Left cardiac atrium (tissue), 4 donors: ENCODE measurements around the gene RAB3GAP2. TPM values are rescaled to one million over a fixed set of nuclear protein-coding genes. Genes with fewer than 3 reads are reported as not detected.
"Not testable (repeated sequence)": the region's sequence is repeated elsewhere in the genome, so short reads cannot be mapped to it uniquely, and the experiment has no call there.

ENCODE experiments used
- ATAC-seq, 2 donors: fragments of 200-7000 bp; cut with Tn5 transposase; one replicate each; pipeline ENCODE4 v1.9.1; 2020; ENCODE audit warnings: mild to moderate bottlenecking in 2 of 2, moderate library complexity in 2 of 2
- DNase-seq: peaks from one replicate; pipeline ENCODE4 v3.0.0-alpha.2; 2020
- intact Hi-C, 2 donors: fragments of 100-400 bp; cut with DNase I; formaldehyde crosslinking; loops; one replicate each; pipeline versions ENCODE4 v1.14.1 to v1.15.1; 2022 to 2023
- total RNA-seq, 2 donors: library from RNA; stranded (reverse); fragmentation: NEBNext Ultra II Directional; extraction: Animal tissue kit (Norgen Biotek cat#: 25700); gene quantifications; one replicate each; pipeline ENCODE4 v1.2.1, GENCODE V29; 2021
- donor health status: DM: no; HTN: yes; CAD: no.
- donor health status: DM: no; HTN: yes; CAD: no; lungs with severe emphysema.
- donor health status: DM: yes; HTN: yes; CAD: no.
- donor health status: Dilated cardiomyopathy.

The RAB3GAP2 gene
- total RNA-seq, 2 donors from 2014 or later, result 22.2 to 30.1 TPM

- intact Hi-C loops, ATAC-seq, DNase-seq: not testable (repeated sequence)
Measured at GRCh38 chr1:220169887-220170286, 102.4 kb downstream of the RAB3GAP2 start.

GRCh38 chr1:220166853-220167252 lies 105.4 kb downstream of the RAB3GAP2 start:
- ATAC-seq, result no peak
- intact Hi-C loops, result no loop called here
- DNase-seq, result no peak

DNA sequence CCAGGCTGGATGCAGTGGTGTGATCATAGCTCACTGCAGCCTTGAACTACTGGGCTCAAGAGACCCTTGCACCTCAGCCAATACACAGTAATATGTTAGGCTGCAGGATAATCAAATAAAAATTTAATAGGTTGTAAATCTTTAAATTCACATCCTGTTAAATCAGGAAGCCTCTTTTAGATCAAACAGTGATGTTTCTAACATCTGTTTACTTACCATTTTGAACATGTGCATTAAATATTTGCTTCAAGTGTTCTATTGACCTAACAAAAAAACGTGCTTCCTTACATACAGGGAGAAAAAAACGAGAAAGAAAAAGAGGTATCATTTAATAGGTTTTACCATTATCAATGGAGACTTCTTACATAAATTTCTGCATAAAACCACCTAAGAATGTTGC lies 107.7 kb downstream of the RAB3GAP2 start:
- intact Hi-C loops, result no loop called here
- DNase-seq, result no peak
- no peak for ATAC-seq

DNA sequence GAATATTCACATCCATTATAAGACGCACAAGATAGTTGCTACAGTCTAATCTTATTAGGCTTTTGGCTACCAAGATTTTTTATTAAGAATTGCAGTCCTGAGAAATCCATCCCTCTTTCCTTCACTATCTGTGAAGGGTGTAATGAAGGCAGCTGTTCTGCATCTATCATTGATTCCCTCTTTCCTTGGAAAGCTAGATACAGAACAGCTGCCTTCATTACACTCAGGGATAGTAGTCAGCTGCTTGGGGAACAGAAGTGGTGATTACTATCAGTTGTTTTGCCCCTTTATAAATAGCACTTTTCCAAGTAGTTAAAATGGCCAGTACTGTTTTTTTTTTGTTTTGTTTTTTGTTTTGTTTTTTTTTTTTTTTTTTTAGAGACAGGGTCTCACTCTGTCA lies 108.1 kb downstream of the RAB3GAP2 start:
- ATAC-seq (no peak), DNase-seq (no peak)
- intact Hi-C loops, result no loop called here

- intact Hi-C loops, result no loop called here
- ATAC-seq, result no peak
- DNase-seq, result no peak
Measured at GRCh38 chr1:220160027-220160426, 112.2 kb downstream of the RAB3GAP2 start.

GRCh38 chr1:220159041-220159440 lies 113.2 kb downstream of the RAB3GAP2 start:
- ATAC-seq (no peak), DNase-seq (no peak)
- intact Hi-C loops, result no loop called here

- intact Hi-C loops, ATAC-seq, DNase-seq: not testable (repeated sequence)
Measured at GRCh38 chr1:220158530-220158929, 113.7 kb downstream of the RAB3GAP2 start.

GRCh38 chr1:220157738-220158137 lies 114.5 kb downstream of the RAB3GAP2 start:
- ATAC-seq (no peak), DNase-seq (no peak)
- intact Hi-C loops, result no loop called here

GRCh38 chr1:220156620-220157146 lies 115.6 kb downstream of the RAB3GAP2 start:
- intact Hi-C loops, result no loop called here
- no peak for DNase-seq
- no peak for ATAC-seq

- DNase-seq, result no peak
- intact Hi-C loops, result no loop called here
- ATAC-seq, result no peak
Measured at GRCh38 chr1:220153147-220153546, 119.1 kb downstream of the RAB3GAP2 start.

DNA sequence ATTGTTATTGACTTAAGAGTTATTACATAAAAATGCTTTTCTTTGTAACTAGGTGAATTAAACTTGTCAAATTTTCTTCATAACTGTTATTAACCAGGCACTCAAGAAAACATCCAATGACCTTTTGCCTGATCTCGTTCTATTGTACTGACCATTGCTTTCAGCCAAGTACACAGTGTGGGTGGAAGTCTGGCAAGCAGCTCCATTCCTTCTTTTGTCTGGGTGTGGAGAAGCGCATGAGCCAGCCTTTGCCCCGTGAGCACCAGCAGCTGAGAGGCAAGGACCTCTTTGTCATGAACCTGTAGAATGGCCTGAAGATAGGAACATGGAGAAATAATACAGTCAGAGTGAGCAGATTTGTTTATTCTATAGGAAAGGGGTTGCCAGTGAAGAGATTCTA lies 120.8 kb downstream of the RAB3GAP2 start:
- ATAC-seq, result peak; percentile 85 to 90
- peak; percentile 51 for DNase-seq
- intact Hi-C loops, result no loop called here

GRCh38 chr1:220149742-220150141 lies 122.5 kb downstream of the RAB3GAP2 start:
- intact Hi-C loops, result no loop called here
- no peak for ATAC-seq
- DNase-seq, result no peak

DNA sequence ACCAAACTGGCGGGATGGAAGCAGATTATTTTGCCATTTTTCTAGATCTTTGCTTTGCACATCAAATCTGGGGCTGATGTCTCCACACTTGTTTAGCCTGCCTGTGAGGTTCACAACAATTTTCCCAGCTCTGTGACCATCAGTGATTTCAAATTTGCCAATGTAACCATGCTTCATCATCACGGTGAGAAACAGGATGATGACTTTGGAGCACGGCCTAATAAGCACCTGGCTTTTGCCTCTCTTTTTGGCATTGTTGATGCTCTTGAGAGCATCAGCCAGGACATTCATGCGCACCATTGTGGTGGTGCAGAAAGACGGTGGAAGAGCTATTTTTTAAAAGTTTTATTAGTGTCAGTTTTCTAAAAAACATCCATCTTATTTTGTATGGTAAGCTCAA lies 128.2 kb downstream of the RAB3GAP2 start:
- intact Hi-C loops, result no loop called here
- DNase-seq, result no peak
- no peak for ATAC-seq

- no peak for DNase-seq
- intact Hi-C loops, result no loop called here
- ATAC-seq, result no peak
Measured at GRCh38 chr1:220139966-220140365, 132.3 kb downstream of the RAB3GAP2 start.

GRCh38 chr1:220137019-220137786 lies 135.1 kb downstream of the RAB3GAP2 start:
- intact Hi-C loops, result no loop called here
- DNase-seq, result no peak
- ATAC-seq, result peak; percentile 86 to 94

DNA sequence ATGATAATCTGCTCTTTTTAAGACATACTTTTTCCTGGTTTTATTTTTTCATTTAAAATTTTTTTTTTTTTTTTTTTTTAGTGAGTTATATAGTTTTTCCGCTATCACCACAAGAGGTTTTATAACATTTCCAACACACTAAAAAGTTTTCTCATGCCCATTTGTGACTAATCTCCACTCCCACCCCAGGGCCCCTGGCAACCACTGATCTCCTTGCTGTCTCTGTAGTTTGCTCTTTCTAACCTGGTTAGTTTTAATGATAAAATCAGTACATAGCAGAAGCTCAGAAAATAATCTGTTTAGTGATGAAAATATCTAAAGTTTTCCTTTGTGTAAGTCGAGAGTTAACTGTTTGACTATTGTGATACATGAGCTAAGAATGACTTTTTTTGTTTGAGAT lies 136.5 kb downstream of the RAB3GAP2 start:
- DNase-seq, result no peak
- ATAC-seq, result no peak
- intact Hi-C loops, result no loop called here

GRCh38 chr1:220129479-220130210 lies 142.6 kb downstream of the RAB3GAP2 start:
- ATAC-seq (no peak), DNase-seq (no peak)
- intact Hi-C loops, result no loop called here

DNA sequence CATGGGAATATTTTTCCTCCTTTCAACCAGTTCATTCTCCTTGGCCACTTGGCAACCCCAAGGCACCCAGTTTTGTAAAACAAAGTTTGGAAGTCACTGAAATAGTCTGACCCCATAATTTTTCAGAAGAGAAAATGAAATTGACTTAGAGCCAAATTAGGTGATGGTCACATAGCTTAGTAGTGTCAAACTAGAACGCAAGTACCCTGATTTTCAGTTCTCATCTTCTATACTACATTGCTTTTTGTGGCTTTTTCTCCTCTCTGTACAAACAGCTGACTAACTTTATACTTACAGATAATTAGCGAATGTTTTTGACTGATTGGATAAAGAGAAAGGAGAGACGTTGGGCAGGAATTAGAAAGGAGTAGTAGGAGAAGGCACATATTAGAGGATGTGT lies 145.2 kb downstream of the RAB3GAP2 start:
- ATAC-seq (no peak), DNase-seq (no peak)
- intact Hi-C loops, result no loop called here

GRCh38 chr1:220124542-220124941 lies 147.7 kb downstream of the RAB3GAP2 start:
- ATAC-seq (peak in 1 of 2 donors; percentile 36), DNase-seq (no peak)
- intact Hi-C loops, result no loop called here

DNA sequence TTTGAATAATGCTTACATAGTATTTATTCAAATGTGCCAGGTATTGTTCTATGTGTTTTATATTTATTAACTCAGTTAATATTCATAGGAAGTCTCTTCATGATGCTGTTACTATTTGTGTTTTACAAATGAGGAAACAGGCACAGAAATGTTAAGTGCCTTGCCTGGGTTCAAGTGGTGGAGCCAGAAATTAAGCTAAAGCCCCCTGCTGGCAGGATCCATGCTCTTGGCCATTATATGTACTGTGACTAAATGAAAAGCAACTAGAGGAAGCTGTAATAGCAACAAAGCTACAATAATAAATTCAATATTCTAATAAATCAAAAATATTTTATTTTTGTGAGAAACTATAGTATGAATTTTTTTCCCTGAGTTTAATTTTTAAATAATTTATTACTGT lies 148.4 kb downstream of the RAB3GAP2 start:
- ATAC-seq (no peak), DNase-seq (no peak)
- intact Hi-C loops, result no loop called here
